Spleen (tissue), 7 donors: Measurements from ENCODE around the gene FSCN2.
"Not testable (repeated sequence)": the region's sequence is repeated elsewhere in the genome, so short reads cannot be mapped to it uniquely, and the experiment has no call there.

Experiments used
- CTCF ChIP-seq, 11 experiments: fragments of 200-600 bp in 7 of 11; fragments of 450-650 bp in 4 of 11; sonication (generic) in 4 of 11; IDR thresholded peaks in 8 of 11; conservative IDR thresholded peaks in 3 of 11; 1 replicate in 7 of 11; 2 replicates in 4 of 11; pipeline versions ENCODE4 v1.4.0 to v1.8.0; 2016 to 2021; ENCODE audit warnings: antibody characterized with exemption in 11 of 11, inconsistent platforms in 4 of 11, mild to moderate bottlenecking in 1 of 11
- POLR2A ChIP-seq, 3 donors: fragments of 450-650 bp; IDR thresholded peaks; one replicate each; pipeline ENCODE4 v1.5.1; 2017; ENCODE audit warnings: antibody characterized with exemption in 3 of 3, mild to moderate bottlenecking in 1 of 3
- donor health status: DM: no; HTN: no; CAD: no; lungs with moderate emphysema.
- donor health status: DM: no; HTN: no; CAD: no.
- donor health status: DM: no; HTN: no; CAD: no.

GRCh38 chr17:81531998-81532404 lies 3.8 kb downstream of the FSCN2 start:
- not testable (repeated sequence) for TF ChIP-seq POLR2A (IDR thresholded peaks at IDR 0.05); CTCF (IDR thresholded peaks at IDR 0.05 in 8 of 11, conservative IDR thresholded peaks at IDR 0.05 in 3 of 11)
